HepG2 (cell line): Measurements from ENCODE around the gene TOM1L1. TPM values are rescaled to one million over a fixed set of nuclear protein-coding genes. Genes with fewer than 3 reads are reported as not detected.

Experiments
- IKZF4 ChIP-seq: sonication (generic); formaldehyde crosslinking; IDR thresholded peaks from 2 replicates; pipeline ENCODE4 v1.5.1; 2020; ENCODE audit warnings: borderline replicate concordance, mild to moderate bottlenecking, low read depth, missing genetic modification reagents; ENCODE audit errors: not compliant biosample characterization
- KDM5A ChIP-seq: fragments of 200-600 bp; sonication (generic); IDR thresholded peaks from 2 replicates; pipeline ENCODE4 v1.7.0; 2018; ENCODE audit warnings: antibody characterized with exemption, mild to moderate bottlenecking, low read length, borderline replicate concordance
- SIX1 ChIP-seq: sonication (generic); formaldehyde crosslinking; IDR thresholded peaks from 2 replicates; pipeline ENCODE4 v1.4.0; 2020; ENCODE audit warnings: missing genetic modification reagents, borderline replicate concordance
- SRSF4 ChIP-seq: fragments of 200-400 bp; formaldehyde crosslinking; IDR thresholded peaks from one replicate; pipeline ENCODE4 v1.6.1; 2018; ENCODE audit warnings: mild to moderate bottlenecking, low read depth, low read length, moderate library complexity; ENCODE audit not compliant: poor library complexity, severe bottlenecking
- THYN1 ChIP-seq: sonication (generic); formaldehyde crosslinking; IDR thresholded peaks from 2 replicates; pipeline ENCODE4 v1.8.1; 2023; ENCODE audit warnings: low read depth, mild to moderate bottlenecking, moderate library complexity, missing genetic modification reagents, borderline replicate concordance
- ZBTB40 ChIP-seq, 2 experiments: fragments of 450-650 bp in 1 of 2; sonication (generic) in 1 of 2; formaldehyde crosslinking in 1 of 2; IDR thresholded peaks; 2 replicates each; pipeline versions ENCODE4 v1.6.1 to v1.8.0; 2016 to 2022; ENCODE audit warnings: antibody characterized with exemption in 1 of 2, mild to moderate bottlenecking in 1 of 2, missing genetic modification reagents in 1 of 2
- ZNF646 ChIP-seq: sonication (generic); formaldehyde crosslinking; IDR thresholded peaks from 2 replicates; pipeline ENCODE4 v1.9.0; 2021; ENCODE audit warnings: mild to moderate bottlenecking, missing genetic modification reagents
- ZNF709 ChIP-seq: sonication (generic); formaldehyde crosslinking; IDR thresholded peaks from 2 replicates; pipeline ENCODE4 v1.5.0; 2020; ENCODE audit warnings: mild to moderate bottlenecking, missing genetic modification reagents
- ZNF775 ChIP-seq: sonication (generic); formaldehyde crosslinking; IDR thresholded peaks from 2 replicates; pipeline ENCODE4 v1.4.0; 2020; ENCODE audit warnings: missing genetic modification reagents, mild to moderate bottlenecking, moderate library complexity, borderline replicate concordance
- ZNF839 ChIP-seq: sonication (generic); formaldehyde crosslinking; IDR thresholded peaks from 2 replicates; pipeline ENCODE4 v1.4.0; 2020; ENCODE audit warnings: missing genetic modification reagents, mild to moderate bottlenecking, borderline replicate concordance
- ZSCAN31 ChIP-seq: sonication (generic); formaldehyde crosslinking; IDR thresholded peaks from 2 replicates; pipeline ENCODE4 v1.5.0; 2020; ENCODE audit warnings: low read depth, mild to moderate bottlenecking, missing genetic modification reagents
- polyA plus RNA-seq, 8 experiments: library from polyadenylated mRNA; depleted of rRNA in 3 of 8; stranded (reverse) in 7 of 8; unstranded in 1 of 8; fragments of >200 nt; fragmentation: Illumina TruSeq in 4 of 8; extraction: Trizol in 4 of 8; gene quantifications; 2 replicates each; pipeline versions ENCODE4 v1.2.1 to v1.2.3, GENCODE V29; 2011 to 2016; ENCODE audit warnings: low read depth in 4 of 8, missing spikeins in 1 of 8, mixed read lengths in 1 of 8; ENCODE audit not compliant: insufficient read depth in 1 of 8
- total RNA-seq, 5 experiments: library from RNA; depleted of rRNA; stranded (reverse); fragments of >200 nt; fragmentation: Illumina TruSeq; extraction: Trizol; gene quantifications; 2 replicates each; pipeline ENCODE4 v1.2.3, GENCODE V29; 2016; ENCODE audit warnings: low read depth in 1 of 5
- TF ChIP-seq, protein P1 (sequence below): sonication (generic); formaldehyde crosslinking; IDR thresholded peaks from 2 replicates; pipeline ENCODE4 v1.5.0; 2020; ENCODE audit warnings: missing genetic modification reagents

The TOM1L1 gene
- total and polyA plus RNA-seq, 2 of the 13 experiments (the other 11 are each of a cell fraction or from before 2014, with no cell fraction given), result 45.3 to 51.3 TPM

GRCh38 chr17:54968988-54969332, 68.3 kb downstream of the TOM1L1 start (continued):
- TF ChIP-seq ZNF646 (CRISPR knock-in tag) (no peak), SIX1 (no peak), IKZF4 (CRISPR knock-in tag) (no peak), ZBTB40 (IDR thresholded peaks at IDR 0.05) (no peak), ZBTB40 (CRISPR knock-in tag; IDR thresholded peaks at IDR 0.05) (0 out of 2 replicates have a peak, but pooled peaks have one; percentile 4), THYN1 (CRISPR knock-in tag) (no peak), SRSF4 (no peak), ZNF775 (CRISPR knock-in tag) (peak; percentile 62; the same call in 1 of the 2 replicates), KDM5A (peak; percentile 62), ZSCAN31 (CRISPR knock-in tag) (0 out of 2 replicates have a peak, but pooled peaks have one; percentile 50), ZNF709 (no peak; the same call in 1 of the 2 replicates), ZNF839 (CRISPR knock-in tag) (no peak)
- TF ChIP-seq, protein P1, sequence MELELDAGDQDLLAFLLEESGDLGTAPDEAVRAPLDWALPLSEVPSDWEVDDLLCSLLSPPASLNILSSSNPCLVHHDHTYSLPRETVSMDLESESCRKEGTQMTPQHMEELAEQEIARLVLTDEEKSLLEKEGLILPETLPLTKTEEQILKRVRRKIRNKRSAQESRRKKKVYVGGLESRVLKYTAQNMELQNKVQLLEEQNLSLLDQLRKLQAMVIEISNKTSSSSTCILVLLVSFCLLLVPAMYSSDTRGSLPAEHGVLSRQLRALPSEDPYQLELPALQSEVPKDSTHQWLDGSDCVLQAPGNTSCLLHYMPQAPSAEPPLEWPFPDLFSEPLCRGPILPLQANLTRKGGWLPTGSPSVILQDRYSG (CRISPR knock-in tag), result no peak
